ENCODE results near the gene UBE2F.

The UBE2F gene

DNA sequence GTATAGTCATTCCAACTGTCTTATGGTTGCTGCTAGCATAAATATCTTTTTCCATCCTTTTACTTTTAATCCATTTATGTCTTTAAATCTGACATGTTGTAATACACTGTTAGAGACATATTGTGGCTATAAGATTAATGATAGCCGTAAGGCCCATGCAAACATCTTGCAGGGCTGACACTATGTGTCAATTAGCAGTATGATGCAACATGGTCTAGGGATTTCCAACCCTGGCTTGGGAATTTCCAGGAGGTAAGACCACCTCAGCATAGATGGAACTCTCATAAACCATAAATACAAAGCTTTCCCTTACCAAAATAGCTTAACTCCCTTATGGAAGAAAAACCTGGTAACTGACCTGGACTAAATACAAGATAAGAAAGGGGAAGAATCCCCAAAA, 110.5 kb downstream of the UBE2F start:
- no peak for DNase-seq (ENCODE audit: insufficient read length, low spot score)
- TF ChIP-seq SPI1 (IDR thresholded peaks at IDR 0.05; ENCODE audit: low read depth, low read length), result no peak
- no peak for TF ChIP-seq POU2F2 (IDR thresholded peaks at IDR 0.05; ENCODE audit: low read depth, low read length)
- TF ChIP-seq PAX5 (IDR thresholded peaks at IDR 0.05; ENCODE audit: insufficient read depth, low read length, severe bottlenecking), result no peak
- TF ChIP-seq POLR2A (IDR thresholded peaks at IDR 0.05; ENCODE audit: low read depth, low read length), result no peak
- no peak for TF ChIP-seq TAF1 (IDR thresholded peaks at IDR 0.05; ENCODE audit: low read depth, low read length)
- no peak for TF ChIP-seq POLR2AphosphoS5 (IDR thresholded peaks at IDR 0.05; ENCODE audit: low read depth, low read length)
- no peak for FAIRE-seq

GRCh38 chr2:238079874-238080327, 113.1 kb downstream of the UBE2F start:
- FAIRE-seq, result no peak
- TF ChIP-seq POU2F2 (IDR thresholded peaks at IDR 0.05; ENCODE audit: low read depth, low read length) (no peak), SPI1 (IDR thresholded peaks at IDR 0.05; ENCODE audit: low read depth, low read length) (no peak), PAX5 (IDR thresholded peaks at IDR 0.05; ENCODE audit: insufficient read depth, low read length, severe bottlenecking) (no peak), TAF1 (IDR thresholded peaks at IDR 0.05; ENCODE audit: low read depth, low read length) (no peak), POLR2A (IDR thresholded peaks at IDR 0.05; ENCODE audit: low read depth, low read length) (no peak), POLR2AphosphoS5 (IDR thresholded peaks at IDR 0.05; ENCODE audit: low read depth, low read length) (no peak)
- DNase-seq (ENCODE audit: insufficient read length, low spot score), result no peak

GRCh38 chr2:238080518-238080917, 113.7 kb downstream of the UBE2F start:
- FAIRE-seq, result no peak
- DNase-seq (ENCODE audit: insufficient read length, low spot score), result no peak
- no peak for TF ChIP-seq TAF1 (IDR thresholded peaks at IDR 0.05; ENCODE audit: low read depth, low read length)
- TF ChIP-seq POU2F2 (IDR thresholded peaks at IDR 0.05; ENCODE audit: low read depth, low read length), result no peak
- no peak for TF ChIP-seq POLR2AphosphoS5 (IDR thresholded peaks at IDR 0.05; ENCODE audit: low read depth, low read length)
- TF ChIP-seq PAX5 (IDR thresholded peaks at IDR 0.05; ENCODE audit: insufficient read depth, low read length, severe bottlenecking), result no peak
- TF ChIP-seq SPI1 (IDR thresholded peaks at IDR 0.05; ENCODE audit: low read depth, low read length), result no peak
- TF ChIP-seq POLR2A (IDR thresholded peaks at IDR 0.05; ENCODE audit: low read depth, low read length), result no peak

GRCh38 chr2:238081150-238081549, 114.3 kb downstream of the UBE2F start:
- FAIRE-seq (no peak), DNase-seq (ENCODE audit: insufficient read length, low spot score) (no peak)
- no peak for TF ChIP-seq POLR2AphosphoS5 (IDR thresholded peaks at IDR 0.05; ENCODE audit: low read depth, low read length)
- TF ChIP-seq POLR2A (IDR thresholded peaks at IDR 0.05; ENCODE audit: low read depth, low read length), result no peak
- TF ChIP-seq TAF1 (IDR thresholded peaks at IDR 0.05; ENCODE audit: low read depth, low read length), result no peak
- no peak for TF ChIP-seq PAX5 (IDR thresholded peaks at IDR 0.05; ENCODE audit: insufficient read depth, low read length, severe bottlenecking)
- no peak for TF ChIP-seq POU2F2 (IDR thresholded peaks at IDR 0.05; ENCODE audit: low read depth, low read length)
- TF ChIP-seq SPI1 (IDR thresholded peaks at IDR 0.05; ENCODE audit: low read depth, low read length), result no peak

DNA sequence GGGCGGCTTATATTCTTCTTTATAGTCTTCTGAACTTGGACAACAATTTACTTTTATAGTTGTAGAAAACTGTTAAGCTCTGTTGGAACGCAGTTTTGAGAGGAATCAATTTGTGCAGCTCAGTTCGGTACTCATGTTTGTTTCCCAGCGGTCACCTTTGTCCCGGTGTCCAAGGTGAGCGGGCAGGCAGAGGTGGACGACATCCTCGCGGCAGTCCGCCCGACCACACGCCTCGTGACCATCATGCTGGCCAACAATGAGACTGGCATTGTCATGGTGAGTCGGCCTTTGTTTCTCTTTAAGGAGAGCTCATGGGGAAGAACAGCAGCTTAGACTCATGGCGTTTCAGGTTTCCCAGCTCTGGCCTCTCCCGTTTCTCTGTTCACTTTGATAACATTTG, 114.7 kb downstream of the UBE2F start:
- DNase-seq (ENCODE audit: insufficient read length, low spot score), result no peak
- no peak for FAIRE-seq
- TF ChIP-seq POLR2AphosphoS5 (IDR thresholded peaks at IDR 0.05; ENCODE audit: low read depth, low read length) (no peak), PAX5 (IDR thresholded peaks at IDR 0.05; ENCODE audit: insufficient read depth, low read length, severe bottlenecking) (no peak), POLR2A (IDR thresholded peaks at IDR 0.05; ENCODE audit: low read depth, low read length) (no peak), SPI1 (IDR thresholded peaks at IDR 0.05; ENCODE audit: low read depth, low read length) (no peak), POU2F2 (IDR thresholded peaks at IDR 0.05; ENCODE audit: low read depth, low read length) (no peak), TAF1 (IDR thresholded peaks at IDR 0.05; ENCODE audit: low read depth, low read length) (no peak)

- no peak for TF ChIP-seq POLR2A (IDR thresholded peaks at IDR 0.05; ENCODE audit: low read depth, low read length)
- TF ChIP-seq PAX5 (IDR thresholded peaks at IDR 0.05; ENCODE audit: insufficient read depth, low read length, severe bottlenecking), result no peak
- TF ChIP-seq SPI1 (IDR thresholded peaks at IDR 0.05; ENCODE audit: low read depth, low read length), result no peak
- no peak for TF ChIP-seq POU2F2 (IDR thresholded peaks at IDR 0.05; ENCODE audit: low read depth, low read length)
- TF ChIP-seq TAF1 (IDR thresholded peaks at IDR 0.05; ENCODE audit: low read depth, low read length), result no peak
- no peak for TF ChIP-seq POLR2AphosphoS5 (IDR thresholded peaks at IDR 0.05; ENCODE audit: low read depth, low read length)
- FAIRE-seq (no peak), DNase-seq (ENCODE audit: insufficient read length, low spot score) (no peak)
These were observed 115.3 kb downstream of the UBE2F start for GRCh38 chr2:238082151-238082550.

GRCh38 chr2:238082827-238083226, 116.0 kb downstream of the UBE2F start:
- DNase-seq (ENCODE audit: insufficient read length, low spot score) (no peak), FAIRE-seq (no peak)
- TF ChIP-seq SPI1 (IDR thresholded peaks at IDR 0.05; ENCODE audit: low read depth, low read length) (no peak), TAF1 (IDR thresholded peaks at IDR 0.05; ENCODE audit: low read depth, low read length) (no peak), POLR2A (IDR thresholded peaks at IDR 0.05; ENCODE audit: low read depth, low read length) (no peak), POLR2AphosphoS5 (IDR thresholded peaks at IDR 0.05; ENCODE audit: low read depth, low read length) (no peak), POU2F2 (IDR thresholded peaks at IDR 0.05; ENCODE audit: low read depth, low read length) (no peak), PAX5 (IDR thresholded peaks at IDR 0.05; ENCODE audit: insufficient read depth, low read length, severe bottlenecking) (no peak)

DNA sequence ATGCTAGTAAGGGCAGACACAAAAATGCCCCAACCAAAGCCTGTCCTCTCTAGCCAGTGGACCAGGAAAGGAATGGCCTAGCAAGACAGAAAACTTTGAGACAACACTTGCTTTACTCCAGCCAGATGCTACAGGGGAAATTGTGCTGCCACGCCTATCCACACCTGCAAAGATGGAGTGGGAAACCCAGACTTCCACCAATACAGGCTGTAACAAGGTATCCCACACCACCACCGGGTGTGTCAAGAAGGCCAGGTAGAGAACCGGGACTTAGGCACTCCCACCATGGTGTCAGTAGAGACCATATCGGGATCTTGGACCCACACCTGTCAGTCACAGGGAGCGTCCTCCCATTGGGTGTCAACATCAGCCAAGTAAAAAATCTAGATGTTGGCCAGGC, 117.1 kb downstream of the UBE2F start:
- TF ChIP-seq TAF1 (IDR thresholded peaks at IDR 0.05; ENCODE audit: low read depth, low read length), result no peak
- TF ChIP-seq POLR2A (IDR thresholded peaks at IDR 0.05; ENCODE audit: low read depth, low read length), result no peak
- TF ChIP-seq PAX5 (IDR thresholded peaks at IDR 0.05; ENCODE audit: insufficient read depth, low read length, severe bottlenecking), result no peak
- no peak for TF ChIP-seq POLR2AphosphoS5 (IDR thresholded peaks at IDR 0.05; ENCODE audit: low read depth, low read length)
- no peak for TF ChIP-seq POU2F2 (IDR thresholded peaks at IDR 0.05; ENCODE audit: low read depth, low read length)
- no peak for TF ChIP-seq SPI1 (IDR thresholded peaks at IDR 0.05; ENCODE audit: low read depth, low read length)
- no peak for FAIRE-seq
- no peak for DNase-seq (ENCODE audit: insufficient read length, low spot score)

DNA sequence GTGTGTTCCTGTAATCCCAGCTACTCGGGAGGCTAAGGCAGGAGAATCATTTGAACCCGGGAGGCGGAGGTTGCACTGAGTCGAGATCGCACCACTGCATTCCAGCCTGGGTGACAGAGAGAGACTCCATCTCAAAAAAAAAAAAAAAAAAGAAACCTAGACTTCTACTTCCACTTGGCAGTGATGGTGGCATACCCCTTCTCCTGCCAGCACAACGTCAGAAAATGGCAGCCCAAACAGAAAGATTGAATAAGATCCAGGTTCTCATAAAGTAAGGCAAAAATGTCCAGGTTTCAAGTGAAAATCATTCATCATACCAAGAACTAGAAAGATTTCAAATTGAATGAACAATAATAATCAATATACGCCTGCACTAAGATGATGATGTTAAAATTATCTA, 117.9 kb downstream of the UBE2F start:
- FAIRE-seq (no peak), DNase-seq (ENCODE audit: insufficient read length, low spot score) (no peak)
- TF ChIP-seq PAX5 (IDR thresholded peaks at IDR 0.05; ENCODE audit: insufficient read depth, low read length, severe bottlenecking) (no peak), POLR2AphosphoS5 (IDR thresholded peaks at IDR 0.05; ENCODE audit: low read depth, low read length) (no peak)

DNA sequence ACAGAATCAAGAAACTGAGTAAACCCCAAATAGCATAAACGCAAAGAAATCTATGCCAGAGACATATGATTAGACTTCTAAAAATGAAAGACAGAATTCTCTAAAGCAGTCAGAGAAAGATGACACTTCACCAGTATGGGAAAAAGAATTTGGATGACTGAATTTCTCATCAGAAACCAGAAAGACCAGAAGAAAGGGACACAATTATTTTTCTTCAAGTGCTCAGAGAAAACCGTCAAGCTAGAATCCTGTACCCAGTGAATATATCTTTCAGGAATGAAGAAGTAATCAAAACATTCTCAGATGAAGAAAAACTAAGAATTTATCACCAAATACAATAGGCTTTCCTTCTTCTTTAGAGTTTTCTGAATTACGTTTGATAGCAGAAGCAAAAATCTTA, 119.1 kb downstream of the UBE2F start:
- TF ChIP-seq POLR2A (IDR thresholded peaks at IDR 0.05; ENCODE audit: low read depth, low read length), result no peak
- TF ChIP-seq TAF1 (IDR thresholded peaks at IDR 0.05; ENCODE audit: low read depth, low read length), result no peak
- TF ChIP-seq POU2F2 (IDR thresholded peaks at IDR 0.05; ENCODE audit: low read depth, low read length), result no peak
- TF ChIP-seq POLR2AphosphoS5 (IDR thresholded peaks at IDR 0.05; ENCODE audit: low read depth, low read length), result no peak
- TF ChIP-seq SPI1 (IDR thresholded peaks at IDR 0.05; ENCODE audit: low read depth, low read length), result no peak
- TF ChIP-seq PAX5 (IDR thresholded peaks at IDR 0.05; ENCODE audit: insufficient read depth, low read length, severe bottlenecking), result no peak
- DNase-seq (ENCODE audit: insufficient read length, low spot score) (no peak), FAIRE-seq (no peak)
